Upper lobe of right lung (tissue), 1 donor: Measurements from ENCODE around the gene PLCB4. TPM values are rescaled to one million over a fixed set of nuclear protein-coding genes. Genes with fewer than 3 reads are reported as not detected.

Experiments used
- ATAC-seq: fragments of 200-7000 bp; cut with Tn5 transposase; one replicate; pipeline ENCODE4 v1.9.1; 2020; ENCODE audit warnings: mild to moderate bottlenecking, moderate library complexity
- DNase-seq: peaks from one replicate; pipeline ENCODE4 v3.0.0-alpha.2; 2020
- H3K27ac ChIP-seq: fragments of 200-600 bp; one replicate; pipeline ENCODE4 v1.8.0; 2022
- H3K27me3 ChIP-seq: fragments of 200-600 bp; one replicate; pipeline ENCODE4 v1.8.0; 2022; ENCODE audit warnings: mild to moderate bottlenecking
- H3K36me3 ChIP-seq: fragments of 200-600 bp; one replicate; pipeline ENCODE4 v1.8.0; 2022
- H3K4me1 ChIP-seq: fragments of 200-600 bp; one replicate; pipeline ENCODE4 v1.8.0; 2022
- H3K4me3 ChIP-seq: fragments of 200-600 bp; one replicate; pipeline ENCODE4 v1.8.0; 2022; ENCODE audit warnings: mild to moderate bottlenecking
- H3K9me3 ChIP-seq: fragments of 200-600 bp; one replicate; pipeline ENCODE4 v1.8.0; 2022
- intact Hi-C: fragments of 100-400 bp; cut with DNase I; formaldehyde crosslinking; loops from one replicate; pipeline ENCODE4 v1.11.0; 2022
- total RNA-seq: library from RNA; stranded (reverse); fragmentation: NEBNext Ultra II Directional; extraction: Animal tissue kit (Norgen Biotek cat#: 25700); gene quantifications from one replicate; pipeline ENCODE4 v1.2.1, GENCODE V29; 2021
- TF ChIP-seq, protein P1 (sequence below): fragments of 200-600 bp; IDR thresholded peaks from one replicate; pipeline ENCODE4 v1.8.0; 2022; ENCODE audit warnings: antibody characterized with exemption
- donor health status: DM: no; HTN: yes; CAD: no; lungs with severe emphysema.

PLCB4 gene
- total RNA-seq, 1 donor from 2014 or later: 7.9 TPM

DNA sequence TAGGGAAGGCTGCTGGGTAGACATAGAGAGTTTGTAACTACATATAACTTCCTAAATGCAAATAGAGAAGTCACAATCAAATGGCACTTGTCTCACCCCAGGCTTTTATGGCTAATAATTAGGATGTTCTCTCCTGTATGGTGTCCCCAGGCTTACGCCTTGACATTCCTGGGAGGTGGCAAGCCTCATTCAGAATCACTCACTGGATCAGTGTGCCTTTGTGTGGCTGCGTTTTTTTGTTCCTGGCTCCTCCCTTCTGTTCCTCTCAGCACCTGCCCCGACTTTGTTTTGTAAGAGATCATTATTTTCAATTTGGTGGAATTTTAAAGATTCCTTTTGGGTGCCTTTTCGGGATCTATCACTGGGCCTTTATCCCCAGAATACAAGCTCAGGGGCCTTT lies 451.2 kb downstream of the PLCB4 start:
- Histone ChIP-seq H3K27me3 (peaks cover 26% of the 10 kb centered on the region), H3K4me1 (peaks cover 15% of the 10 kb centered on the region), H3K4me3 (no peak overlapping the region), H3K36me3 (no peaks in the 10 kb centered on the region), H3K9me3 (no peaks in the 10 kb centered on the region), H3K27ac (no peak overlapping the region)
- intact Hi-C loops: no loop called here
- DNase-seq (no peak), ATAC-seq (no peak)
- TF ChIP-seq, protein P1, sequence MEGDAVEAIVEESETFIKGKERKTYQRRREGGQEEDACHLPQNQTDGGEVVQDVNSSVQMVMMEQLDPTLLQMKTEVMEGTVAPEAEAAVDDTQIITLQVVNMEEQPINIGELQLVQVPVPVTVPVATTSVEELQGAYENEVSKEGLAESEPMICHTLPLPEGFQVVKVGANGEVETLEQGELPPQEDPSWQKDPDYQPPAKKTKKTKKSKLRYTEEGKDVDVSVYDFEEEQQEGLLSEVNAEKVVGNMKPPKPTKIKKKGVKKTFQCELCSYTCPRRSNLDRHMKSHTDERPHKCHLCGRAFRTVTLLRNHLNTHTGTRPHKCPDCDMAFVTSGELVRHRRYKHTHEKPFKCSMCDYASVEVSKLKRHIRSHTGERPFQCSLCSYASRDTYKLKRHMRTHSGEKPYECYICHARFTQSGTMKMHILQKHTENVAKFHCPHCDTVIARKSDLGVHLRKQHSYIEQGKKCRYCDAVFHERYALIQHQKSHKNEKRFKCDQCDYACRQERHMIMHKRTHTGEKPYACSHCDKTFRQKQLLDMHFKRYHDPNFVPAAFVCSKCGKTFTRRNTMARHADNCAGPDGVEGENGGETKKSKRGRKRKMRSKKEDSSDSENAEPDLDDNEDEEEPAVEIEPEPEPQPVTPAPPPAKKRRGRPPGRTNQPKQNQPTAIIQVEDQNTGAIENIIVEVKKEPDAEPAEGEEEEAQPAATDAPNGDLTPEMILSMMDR: no peak

DNA sequence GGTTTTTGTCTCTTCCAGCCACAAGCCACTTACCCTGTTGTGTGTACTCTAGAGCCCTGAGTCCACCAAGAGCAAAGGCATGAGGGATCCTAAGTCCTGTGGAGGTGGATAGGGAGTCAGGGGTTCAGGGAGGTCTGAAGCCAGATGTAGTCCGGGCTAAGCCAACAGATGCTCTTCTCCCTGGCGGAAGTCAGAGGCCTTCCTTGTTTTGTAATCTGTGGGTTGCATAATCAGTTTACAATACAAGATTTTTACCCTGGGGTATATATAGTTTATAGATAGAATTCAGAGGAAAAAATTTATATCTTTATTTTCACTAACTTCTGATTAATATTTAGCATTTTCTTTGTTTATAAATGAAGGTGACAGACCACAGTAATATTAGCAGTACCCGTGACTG lies 454.7 kb downstream of the PLCB4 start:
- no peak overlapping the region for H3K27ac ChIP-seq
- no peaks in the 10 kb centered on the region for H3K9me3 ChIP-seq
- intact Hi-C loops: no loop called here
- H3K36me3 ChIP-seq: no peaks in the 10 kb centered on the region
- H3K4me3 ChIP-seq: no peak overlapping the region
- TF ChIP-seq, protein P1: no peak
- no peaks in the 10 kb centered on the region for H3K4me1 ChIP-seq
- peaks cover 9% of the 10 kb centered on the region for H3K27me3 ChIP-seq
- ATAC-seq (no peak), DNase-seq (no peak)
